Thoracic aorta (tissue), 2 donors: ENCODE measurements around the gene HHIP. TPM values are rescaled to one million over a fixed set of nuclear protein-coding genes. Genes with fewer than 3 reads are reported as not detected.
"Not testable (repeated sequence)": the region's sequence is repeated elsewhere in the genome, so short reads cannot be mapped to it uniquely, and the experiment has no call there.

Source experiments
- ATAC-seq: fragments of 150-250 bp; one replicate; pipeline ENCODE4 v1.8.0; 2017; ENCODE audit warnings: low read depth; ENCODE audit not compliant: insufficient number of reproducible peaks, low FRiP score
- DNase-seq: peaks from one replicate; pipeline ENCODE4 v3.0.0-alpha.2; 2020; ENCODE audit warnings: low spot score
- H3K27ac ChIP-seq, 2 donors: fragments of 200-600 bp; sonication (generic); 1 replicate in 1 of 2; 2 replicates in 1 of 2; pipeline ENCODE4 v1.5.1; 2016; ENCODE audit warnings: mild to moderate bottlenecking in 2 of 2, moderate library complexity in 2 of 2
- H3K27me3 ChIP-seq: fragments of 200-600 bp; sonication (generic); replicated peaks from 2 replicates; pipeline ENCODE4 v1.6.0; 2016; ENCODE audit warnings: mild to moderate bottlenecking; ENCODE audit not compliant: insufficient read depth
- H3K36me3 ChIP-seq: fragments of 200-600 bp; sonication (generic); one replicate; pipeline ENCODE4 v1.5.1; 2016
- H3K4me1 ChIP-seq, 2 donors: fragments of 200-600 bp; sonication (generic); 1 replicate in 1 of 2; 2 replicates in 1 of 2; pipeline versions ENCODE4 v1.5.1 to v1.6.0; 2016; ENCODE audit warnings: low read depth in 2 of 2, mild to moderate bottlenecking in 1 of 2; ENCODE audit not compliant: control insufficient read depth in 1 of 2
- H3K4me3 ChIP-seq: fragments of 200-600 bp; sonication (generic); 2 replicates; pipeline ENCODE4 v1.5.1; 2016; ENCODE audit warnings: mild to moderate bottlenecking
- H3K9me3 ChIP-seq: fragments of 200-600 bp; sonication (generic); 2 replicates; pipeline ENCODE4 v1.5.1; 2016
- CTCF ChIP-seq: fragments of 200-600 bp; sonication (generic); IDR thresholded peaks from one replicate; pipeline ENCODE4 v1.5.1; 2019; ENCODE audit warnings: antibody characterized with exemption
- total RNA-seq, 2 donors: library from RNA; depleted of rRNA; stranded (reverse); fragments of >200 nt; gene quantifications; one replicate each; pipeline versions ENCODE4 v1.1.0 to v1.2.3, GENCODE V29; 2016

HHIP gene
- total RNA-seq, 2 donors from 2014 or later: 0.49 to 0.54 TPM

- H3K36me3 ChIP-seq: no peaks in the 10 kb centered on the region
- H3K9me3 ChIP-seq: no peaks in the 10 kb centered on the region
- no peak for TF ChIP-seq CTCF
- H3K27me3 ChIP-seq: no peaks in the 10 kb centered on the region
- H3K27ac ChIP-seq: no peak overlapping the region
- H3K4me1 ChIP-seq: peaks cover 0 to 4% of the 10 kb centered on the region in 2 donors
- H3K4me3 ChIP-seq: no peak overlapping the region
- DNase-seq (no peak), ATAC-seq (no peak)
Observed at GRCh38 chr4:144788469-144788868, 142.5 kb downstream of the HHIP start.

GRCh38 chr4:144791933-144792332 lies 146.0 kb downstream of the HHIP start:
- ATAC-seq, H3K9me3 ChIP-seq, DNase-seq, H3K4me1 ChIP-seq, H3K36me3 ChIP-seq, H3K27me3 ChIP-seq, H3K4me3 ChIP-seq, H3K27ac ChIP-seq: not testable (repeated sequence)
